IMR-90 (cell line): ENCODE results near the gene FAM24B. TPM values are rescaled to one million over a fixed set of nuclear protein-coding genes. Genes with fewer than 3 reads are reported as not detected.

Experiments
- ATAC-seq: fragments of 200-7000 bp; cut with Tn5 transposase; 2 replicates; pipeline ENCODE4 v1.9.1; 2020; ENCODE audit warnings: low read depth, mild to moderate bottlenecking, moderate library complexity
- BruUV-seq: library from RNA; stranded (reverse); fragments of 400-500 nt; replicated peaks from 2 replicates; lab custom pipeline; 2021; lab: Mats Ljungman, UMichigan
- CTCF ChIA-PET: fragments of 300-600 bp; formaldehyde crosslinking; extraction: SDS; loops from one replicate; lab custom pipeline; 2021; ENCODE audit warnings: antibody characterized with exemption; lab: Yijun Ruan, JAX
- POLR2A ChIA-PET: fragments of 300-600 bp; sonication (Branson Sonifier 250); formaldehyde crosslinking; loops from one replicate; lab custom pipeline; 2022; ENCODE audit warnings: antibody characterized with exemption; ENCODE audit not compliant: unreplicated experiment; lab: Charles Lee
- DNase-seq: peaks from one replicate; pipeline ENCODE4 v3.0.0; 2013
- H2AFZ ChIP-seq: replicated peaks from 2 replicates; pipeline ENCODE3; 2013; ENCODE audit warnings: low read length, mild to moderate bottlenecking; ENCODE audit not compliant: poor library complexity
- H2AK5ac ChIP-seq: 2 replicates; pipeline ENCODE4 v1.6.1; 2013; ENCODE audit warnings: low read depth, low read length, inconsistent platforms
- H2AK9ac ChIP-seq: replicated peaks from 2 replicates; pipeline ENCODE3; 2013; ENCODE audit warnings: mild to moderate bottlenecking, low read depth, low read length, moderate library complexity; ENCODE audit not compliant: poor library complexity
- H2BK120ac ChIP-seq: 2 replicates; pipeline ENCODE4 v1.6.1; 2013; ENCODE audit warnings: low read depth, low read length, inconsistent platforms
- H2BK15ac ChIP-seq: 3 replicates; pipeline ENCODE4 v1.6.1; 2013; ENCODE audit warnings: low read depth, low read length, inconsistent platforms
- H2BK20ac ChIP-seq: 2 replicates; pipeline ENCODE4 v1.6.1; 2013; ENCODE audit warnings: low read depth, mild to moderate bottlenecking, inconsistent platforms, low read length, moderate library complexity
- H2BK5ac ChIP-seq: 2 replicates; pipeline ENCODE4 v1.6.1; 2013; ENCODE audit warnings: mild to moderate bottlenecking, low read depth, low read length, inconsistent platforms; ENCODE audit not compliant: poor library complexity, severe bottlenecking
- H3K14ac ChIP-seq: replicated peaks from 2 replicates; pipeline ENCODE4 v1.6.1; 2013; ENCODE audit warnings: low read depth, low read length, inconsistent platforms
- H3K18ac ChIP-seq: 2 replicates; pipeline ENCODE4 v1.6.1; 2013; ENCODE audit warnings: low read depth, low read length, control low read depth
- H3K23ac ChIP-seq: 2 replicates; pipeline ENCODE4 v1.6.1; 2013; ENCODE audit warnings: low read depth, low read length, inconsistent platforms
- H3K27ac ChIP-seq: 2 replicates; pipeline ENCODE4 v1.5.1; 2013; ENCODE audit warnings: mild to moderate bottlenecking, control low read depth, low read length; ENCODE audit not compliant: insufficient read depth
- H3K27me3 ChIP-seq: 2 replicates; pipeline ENCODE4 v1.6.1; 2013; ENCODE audit warnings: low read length; ENCODE audit not compliant: control insufficient read depth, insufficient read depth
- H3K36me3 ChIP-seq: 2 replicates; pipeline ENCODE4 v1.6.1; 2013; ENCODE audit warnings: low read length, mixed read lengths; ENCODE audit not compliant: control insufficient read depth, insufficient read depth
- H3K4ac ChIP-seq: 2 replicates; pipeline ENCODE4 v1.6.1; 2013; ENCODE audit warnings: low read depth, low read length, inconsistent platforms
- H3K4me1 ChIP-seq: 2 replicates; pipeline ENCODE4 v1.6.1; 2013; ENCODE audit warnings: low read length, mixed read lengths; ENCODE audit not compliant: control insufficient read depth, insufficient read depth
- H3K4me2 ChIP-seq: 2 replicates; pipeline ENCODE4 v1.6.1; 2013; ENCODE audit warnings: low read depth, mild to moderate bottlenecking, control low read depth, low read length, moderate library complexity
- H3K4me3 ChIP-seq: 2 replicates; pipeline ENCODE4 v1.5.1; 2013; ENCODE audit warnings: low read depth, mild to moderate bottlenecking, control low read depth, low read length, moderate library complexity; ENCODE audit not compliant: insufficient read depth
- H3K56ac ChIP-seq: 2 replicates; pipeline ENCODE4 v1.6.1; 2013; ENCODE audit warnings: low read length, inconsistent platforms; ENCODE audit not compliant: insufficient read depth; ENCODE audit errors: extremely low read depth
- H3K79me1 ChIP-seq, 2 experiments: 2 replicates each; pipeline ENCODE4 v1.6.1; 2013; ENCODE audit warnings: low read length in 2 of 2, inconsistent platforms in 1 of 2, low read depth in 1 of 2
- H3K9ac ChIP-seq: 2 replicates; pipeline ENCODE4 v1.6.1; 2013; ENCODE audit warnings: low read depth, low read length, control low read depth
- H3K9me1 ChIP-seq: 2 replicates; pipeline ENCODE4 v1.6.1; 2013; ENCODE audit warnings: low read length, inconsistent platforms; ENCODE audit not compliant: insufficient read depth
- H3K9me3 ChIP-seq: 2 replicates; pipeline ENCODE4 v1.6.1; 2013; ENCODE audit warnings: low read length; ENCODE audit not compliant: control insufficient read depth, insufficient read depth
- H4K20me1 ChIP-seq: 2 replicates; pipeline ENCODE4 v1.6.1; 2013; ENCODE audit warnings: low read length, inconsistent platforms; ENCODE audit not compliant: insufficient read depth
- H4K5ac ChIP-seq: 2 replicates; pipeline ENCODE4 v1.6.1; 2013; ENCODE audit warnings: mild to moderate bottlenecking, low read depth, low read length, control low read depth
- H4K8ac ChIP-seq, 2 experiments: 2 replicates each; pipeline ENCODE4 v1.6.1; 2013; ENCODE audit warnings: low read depth in 2 of 2, low read length in 2 of 2, control low read depth in 1 of 2, inconsistent platforms in 1 of 2
- H4K91ac ChIP-seq: 2 replicates; pipeline ENCODE4 v1.6.1; 2013; ENCODE audit warnings: low read depth, low read length, inconsistent platforms; ENCODE audit not compliant: insufficient read depth
- CHD1 ChIP-seq: IDR thresholded peaks from 2 replicates; pipeline ENCODE4 v1.6.1; 2012; ENCODE audit warnings: low read depth, low read length, improper control_type of control experiment
- FOS ChIP-seq: fragments of 150-350 bp; IDR thresholded peaks from 2 replicates; pipeline ENCODE4 v1.6.1; 2016; ENCODE audit warnings: low read depth, low read length
- MXI1 ChIP-seq: IDR thresholded peaks from 2 replicates; pipeline ENCODE4 v1.6.1; 2012; ENCODE audit warnings: low read depth, mild to moderate bottlenecking, low read length, moderate library complexity, borderline replicate concordance
- RCOR1 ChIP-seq: IDR thresholded peaks from 2 replicates; pipeline ENCODE4 v1.6.1; 2012; ENCODE audit warnings: mild to moderate bottlenecking, low read length, improper control_type of control experiment; ENCODE audit not compliant: insufficient replicate concordance
- WGBS, 2 experiments: methylation state at CpG; one replicate each; pipeline versions ENCODE4 v1.1.5 to v1.1.7; 2013; ENCODE audit warnings: missing lambda C conversion rate in 2 of 2; ENCODE audit not compliant: insufficient read length in 1 of 2; ENCODE audit errors: extremely low coverage in 2 of 2; 5-methylcytosine and 5-hydroxymethylcytosine counted together
- dilution Hi-C: fragments of 300-500 bp; cut with HindIII; formaldehyde crosslinking; loops from one replicate; pipeline ENCODE4 v1.14.3; 2018; ENCODE audit warnings: low sequenced_read_pairs; ENCODE audit not compliant: unreplicated experiment
- in situ Hi-C: fragments of 300-500 bp; cut with MboI; formaldehyde crosslinking; loops from 3 replicates; pipeline ENCODE4 v1.14.3; 2019; ENCODE audit warnings: low sequenced_read_pairs, inconsistent platforms, mixed read lengths
- intact Hi-C: fragments of 100-400 bp; cut with micrococcal nuclease; formaldehyde crosslinking; loops from 2 replicates; pipeline ENCODE4 v1.10.0; 2022
- polyA plus RNA-seq, 3 experiments: library from polyadenylated mRNA; depleted of rRNA; stranded (reverse); fragments of >200 nt; gene quantifications; 2 replicates each; pipeline ENCODE4 v1.2.3, GENCODE V29; 2012; ENCODE audit warnings: low replicate concordance in 1 of 3
- total RNA-seq: library from RNA; depleted of rRNA; stranded (reverse); fragments of >200 nt; gene quantifications from 2 replicates; pipeline ENCODE4 v1.2.3, GENCODE V29; 2012
- TF ChIP-seq, protein P1 (sequence below): fragments of 150-350 bp; IDR thresholded peaks from 2 replicates; pipeline ENCODE4 v1.6.1; 2017; ENCODE audit warnings: mild to moderate bottlenecking, antibody characterized with exemption, low read length, low read depth

The FAM24B gene
- total and polyA plus RNA-seq, 2 of the 4 experiments (the other 2 are of a cell fraction): 1.6 to 4.3 TPM

DNA sequence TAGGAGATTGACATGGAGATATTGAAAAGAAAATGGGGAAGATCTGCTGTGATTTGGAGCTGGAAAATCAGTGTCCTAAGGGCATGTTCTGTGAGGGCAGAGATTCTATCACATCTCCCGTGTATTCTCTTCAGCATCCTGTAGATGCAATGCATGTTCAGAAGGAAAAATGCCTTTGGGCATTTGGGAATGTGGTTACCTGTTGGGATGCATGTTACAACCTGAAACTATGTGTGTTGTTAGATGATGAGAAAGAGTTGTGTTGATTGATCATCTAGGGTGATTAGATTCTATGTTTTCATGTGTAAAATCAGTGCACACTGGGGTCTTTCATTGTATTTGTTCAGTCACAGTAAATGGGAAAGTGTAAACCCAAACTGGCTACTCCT lies 48.4 kb downstream of the FAM24B start:
- H2BK15ac ChIP-seq: no peak overlapping the region
- H3K14ac ChIP-seq: no peak overlapping the region
- H2AFZ ChIP-seq: no peak overlapping the region
- no peak overlapping the region for H3K56ac ChIP-seq
- POLR2A ChIA-PET: no interaction called here
- no peak overlapping the region for H2BK20ac ChIP-seq
- H2BK120ac ChIP-seq: no peak overlapping the region
- no peaks in the 10 kb centered on the region for H4K20me1 ChIP-seq
- H3K9me1 ChIP-seq: no peaks in the 10 kb centered on the region
- H3K27me3 ChIP-seq: peaks cover 2% of the 10 kb centered on the region
- H3K27ac ChIP-seq: no peak overlapping the region
- H3K79me1 ChIP-seq: no peaks in the 10 kb centered on the region
- no peak overlapping the region for H3K4me3 ChIP-seq
- DNase-seq: no peak
- dilution Hi-C loops (no loop called here), intact Hi-C loops (no loop called here), in situ Hi-C loops (no loop called here)
- H4K5ac ChIP-seq: no peak overlapping the region
- no peak overlapping the region for H3K18ac ChIP-seq
- no peaks in the 10 kb centered on the region; the same call in 1 of the 2 replicates for H3K36me3 ChIP-seq
- no peak overlapping the region for H2BK5ac ChIP-seq
- H2AK5ac ChIP-seq: no peak overlapping the region
- no peak overlapping the region for H3K9ac ChIP-seq
- ATAC-seq: no peak
- H3K9me3 ChIP-seq: no peaks in the 10 kb centered on the region
- H3K4ac ChIP-seq: no peak overlapping the region
- no peaks in the 10 kb centered on the region for H3K4me1 ChIP-seq
- no peak overlapping the region for H3K4me2 ChIP-seq
- no peak for TF ChIP-seq RCOR1
- no peak for TF ChIP-seq CHD1
- TF ChIP-seq MXI1: no peak
- TF ChIP-seq, protein P1, sequence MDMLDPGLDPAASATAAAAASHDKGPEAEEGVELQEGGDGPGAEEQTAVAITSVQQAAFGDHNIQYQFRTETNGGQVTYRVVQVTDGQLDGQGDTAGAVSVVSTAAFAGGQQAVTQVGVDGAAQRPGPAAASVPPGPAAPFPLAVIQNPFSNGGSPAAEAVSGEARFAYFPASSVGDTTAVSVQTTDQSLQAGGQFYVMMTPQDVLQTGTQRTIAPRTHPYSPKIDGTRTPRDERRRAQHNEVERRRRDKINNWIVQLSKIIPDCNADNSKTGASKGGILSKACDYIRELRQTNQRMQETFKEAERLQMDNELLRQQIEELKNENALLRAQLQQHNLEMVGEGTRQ: no peak
- no peak for TF ChIP-seq FOS
- CTCF ChIA-PET: no interaction called here
- WGBS, 2 experiments: no CpG with 5 or more reads among the region's 1 CpG
- H4K8ac ChIP-seq: no peak overlapping the region
- BruUV-seq: no TSS peak
- no peak overlapping the region for H2AK9ac ChIP-seq
- H3K23ac ChIP-seq: no peak overlapping the region
- no peak overlapping the region for H4K91ac ChIP-seq
